ENCODE results near the gene GCDH.
A peak's percentile ranks its signal among the peaks of the same experiment; 100 is the strongest.

The GCDH gene

DNA sequence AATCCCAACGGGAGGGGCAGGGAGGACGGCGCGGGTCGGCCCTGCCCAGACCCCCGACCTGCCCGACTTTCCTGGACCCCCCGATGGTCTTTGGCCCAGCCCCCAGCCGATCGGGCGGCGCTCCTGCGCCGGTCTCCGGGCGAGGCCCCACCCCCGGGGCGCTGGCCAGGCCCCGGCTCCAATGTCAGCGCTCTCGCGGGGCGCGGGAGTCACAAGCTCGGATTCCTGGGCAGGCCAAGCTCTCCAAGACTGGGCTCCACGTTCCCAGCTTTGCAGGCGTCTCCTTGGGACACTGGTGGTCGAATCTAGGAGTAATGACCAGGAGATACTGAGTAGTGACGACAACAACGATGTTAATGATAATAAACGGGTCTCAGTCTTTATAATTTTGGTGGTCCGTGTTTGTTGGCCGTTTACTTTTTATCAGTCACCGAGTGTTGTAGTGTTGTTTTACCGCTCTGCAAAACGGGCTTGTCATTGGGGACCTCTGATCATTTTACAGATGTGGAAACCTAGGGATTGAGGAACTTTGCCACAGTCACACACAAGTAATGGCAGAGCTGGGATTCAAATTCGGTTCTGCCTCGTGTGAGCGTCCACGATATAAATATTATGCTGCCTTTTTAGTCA lies 55.2 kb downstream of the GCDH start:
- TF ChIP-seq, protein P1, sequence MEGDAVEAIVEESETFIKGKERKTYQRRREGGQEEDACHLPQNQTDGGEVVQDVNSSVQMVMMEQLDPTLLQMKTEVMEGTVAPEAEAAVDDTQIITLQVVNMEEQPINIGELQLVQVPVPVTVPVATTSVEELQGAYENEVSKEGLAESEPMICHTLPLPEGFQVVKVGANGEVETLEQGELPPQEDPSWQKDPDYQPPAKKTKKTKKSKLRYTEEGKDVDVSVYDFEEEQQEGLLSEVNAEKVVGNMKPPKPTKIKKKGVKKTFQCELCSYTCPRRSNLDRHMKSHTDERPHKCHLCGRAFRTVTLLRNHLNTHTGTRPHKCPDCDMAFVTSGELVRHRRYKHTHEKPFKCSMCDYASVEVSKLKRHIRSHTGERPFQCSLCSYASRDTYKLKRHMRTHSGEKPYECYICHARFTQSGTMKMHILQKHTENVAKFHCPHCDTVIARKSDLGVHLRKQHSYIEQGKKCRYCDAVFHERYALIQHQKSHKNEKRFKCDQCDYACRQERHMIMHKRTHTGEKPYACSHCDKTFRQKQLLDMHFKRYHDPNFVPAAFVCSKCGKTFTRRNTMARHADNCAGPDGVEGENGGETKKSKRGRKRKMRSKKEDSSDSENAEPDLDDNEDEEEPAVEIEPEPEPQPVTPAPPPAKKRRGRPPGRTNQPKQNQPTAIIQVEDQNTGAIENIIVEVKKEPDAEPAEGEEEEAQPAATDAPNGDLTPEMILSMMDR (IDR thresholded peaks at IDR 0.05), result no peak
- TF ChIP-seq ZFX (IDR thresholded peaks at IDR 0.05; ENCODE audit: borderline replicate concordance), result no peak
- H3K27ac ChIP-seq, result peak overlapping the region; percentile 93

DNA sequence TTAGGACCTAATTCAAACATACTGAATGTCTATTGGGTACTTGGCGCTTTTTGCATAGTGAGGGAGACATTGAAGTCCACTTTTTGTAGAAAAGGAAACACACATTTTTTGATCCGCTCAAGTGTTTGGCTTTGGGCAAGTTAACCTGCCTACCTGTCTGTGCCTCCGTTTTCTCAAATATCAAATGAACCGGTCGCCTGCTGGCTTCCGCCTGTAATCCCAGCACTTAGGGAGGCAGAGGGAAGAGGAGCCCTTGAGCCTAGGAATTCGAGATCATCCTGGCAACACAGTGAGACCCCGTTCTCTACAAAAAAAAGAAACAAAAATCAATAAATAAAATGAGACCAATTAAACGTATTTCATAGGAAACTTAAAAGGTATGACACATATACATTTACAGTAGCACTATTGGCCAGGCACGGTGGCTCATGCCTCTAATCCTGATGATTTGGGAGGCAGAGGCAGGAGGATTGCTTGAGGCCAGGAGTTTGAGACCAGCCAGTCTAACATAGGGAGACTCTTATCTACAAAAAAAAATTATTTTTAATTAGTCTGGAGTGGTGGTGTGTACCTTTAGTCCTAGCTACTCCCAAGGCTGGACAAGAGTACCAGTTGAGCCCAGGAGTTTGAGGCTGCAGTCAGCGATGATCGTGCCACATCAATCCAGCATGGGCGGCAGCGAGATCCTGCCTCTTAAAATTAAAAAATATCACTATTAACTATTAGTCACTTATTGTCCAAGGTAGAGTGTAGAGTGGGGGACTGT lies 56.0 kb downstream of the GCDH start:
- peak overlapping the region; percentile 93 for H3K27ac ChIP-seq
- TF ChIP-seq ZFX (IDR thresholded peaks at IDR 0.05; ENCODE audit: borderline replicate concordance), result no peak
- TF ChIP-seq, protein P1 (IDR thresholded peaks at IDR 0.05), result no peak

- H3K27ac ChIP-seq, result peak overlapping the region; percentile 93; the same call in 1 of the 2 replicates
- TF ChIP-seq, protein P1 (IDR thresholded peaks at IDR 0.05), result no peak
- no peak for TF ChIP-seq ZFX (IDR thresholded peaks at IDR 0.05; ENCODE audit: borderline replicate concordance)
Observed at GRCh38 chr19:12947702-12948611, 57.0 kb downstream of the GCDH start.

GRCh38 chr19:12948612-12949362 lies 57.8 kb downstream of the GCDH start:
- no peak overlapping the region for H3K27ac ChIP-seq
- no peak for TF ChIP-seq ZFX (IDR thresholded peaks at IDR 0.05; ENCODE audit: borderline replicate concordance)
- TF ChIP-seq, protein P1 (IDR thresholded peaks at IDR 0.05), result no peak
